ENCODE measurements around the gene RAB3IP.
"Not testable (repeated sequence)": the region's sequence is repeated elsewhere in the genome, so short reads cannot be mapped to it uniquely, and the experiment has no call there.

The RAB3IP gene

DNA sequence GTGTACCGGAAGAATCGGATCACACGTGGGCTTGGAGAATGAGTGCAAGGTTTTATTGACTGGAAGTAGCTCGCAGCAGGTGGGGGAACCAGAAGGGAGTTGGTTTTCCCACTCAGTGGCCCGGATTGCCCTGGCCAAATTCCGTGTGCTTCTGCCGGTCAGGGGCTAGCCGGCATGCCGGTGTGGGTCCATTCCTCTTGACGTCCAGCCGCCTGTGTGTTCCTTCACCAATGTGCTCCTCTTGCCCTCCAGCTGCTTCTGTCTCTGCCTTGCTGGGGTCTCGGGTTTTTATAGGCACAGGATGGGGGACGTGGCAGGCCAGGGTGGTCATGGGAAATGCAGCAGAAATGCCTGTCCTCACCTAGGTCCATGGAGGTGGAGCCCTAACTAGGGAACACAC, 97.4 kb downstream of the RAB3IP start:
- DNase-seq, result no peak

DNA sequence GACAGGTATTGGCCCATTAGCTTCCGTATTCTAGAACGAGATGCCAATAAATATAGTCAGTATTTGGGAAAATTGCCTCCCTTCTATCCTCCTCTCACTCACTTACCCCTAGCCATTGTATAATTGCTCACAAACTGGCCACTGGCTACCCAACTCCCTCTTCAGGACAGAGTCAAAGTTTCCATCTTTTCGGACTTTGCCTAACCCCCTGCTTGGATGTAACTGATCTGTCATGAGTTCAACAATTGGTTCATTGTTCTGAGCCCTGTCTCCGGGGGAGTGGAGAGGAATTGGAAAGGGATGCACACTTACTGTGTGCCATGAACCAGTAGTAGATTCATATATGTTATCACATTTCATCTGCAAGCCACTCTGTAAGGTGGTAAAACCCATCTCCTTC, 98.5 kb downstream of the RAB3IP start:
- DNase-seq, result no peak

GRCh38 chr12:69837657-69838415, 99.2 kb downstream of the RAB3IP start:
- no peak for DNase-seq

- DNase-seq, result no peak
Observed at GRCh38 chr12:69840727-69841126, 102.1 kb downstream of the RAB3IP start.

DNA sequence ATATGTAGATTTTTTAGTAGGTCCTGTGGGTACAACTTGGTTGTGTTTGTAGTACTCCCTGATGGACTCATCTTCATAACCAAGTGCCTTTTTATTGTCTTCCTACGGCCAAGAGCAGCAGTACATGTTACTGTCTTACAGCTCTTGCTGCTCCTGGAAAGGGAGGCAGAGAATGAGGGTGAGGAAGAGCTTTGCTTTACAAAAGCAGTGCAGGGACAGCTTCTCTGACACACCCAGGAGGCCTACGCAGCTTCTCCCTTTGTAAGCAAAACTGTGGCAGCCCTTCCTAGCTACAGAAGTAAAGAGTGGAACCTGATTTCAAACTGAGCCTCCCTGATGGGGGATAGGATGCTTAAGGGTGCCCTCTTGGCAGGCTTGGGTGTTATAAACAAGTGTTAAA, 104.9 kb downstream of the RAB3IP start:
- no peak for DNase-seq

GRCh38 chr12:69844416-69844815, 105.8 kb downstream of the RAB3IP start:
- no peak for DNase-seq

DNA sequence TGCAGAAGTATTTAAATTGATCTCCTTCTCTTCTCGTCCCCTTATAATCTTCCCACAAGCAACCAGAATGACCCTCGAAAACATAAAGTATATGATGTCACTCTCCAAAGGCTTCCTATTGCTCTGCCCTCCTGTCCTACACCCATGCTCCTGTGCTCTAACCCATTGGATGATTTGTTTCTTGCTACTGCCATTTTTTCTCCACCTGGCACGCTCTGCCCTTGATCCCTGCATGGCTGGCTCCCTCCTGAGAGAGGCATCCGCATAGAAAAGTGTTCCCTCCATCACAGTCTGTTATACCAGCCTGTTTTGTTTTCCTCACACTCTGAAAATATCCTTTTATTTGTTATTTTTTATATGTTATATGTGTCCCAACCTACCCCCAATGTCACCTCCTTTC, 106.2 kb downstream of the RAB3IP start:
- DNase-seq, result no peak

- no peak for DNase-seq
Observed at GRCh38 chr12:69846976-69847375, 108.3 kb downstream of the RAB3IP start.

GRCh38 chr12:69851976-69852375, 113.3 kb downstream of the RAB3IP start:
- DNase-seq, result no peak

GRCh38 chr12:69853176-69853961, 114.7 kb downstream of the RAB3IP start:
- DNase-seq, result not testable (repeated sequence)

GRCh38 chr12:69866698-69867097, 128.0 kb downstream of the RAB3IP start:
- no peak for DNase-seq

DNA sequence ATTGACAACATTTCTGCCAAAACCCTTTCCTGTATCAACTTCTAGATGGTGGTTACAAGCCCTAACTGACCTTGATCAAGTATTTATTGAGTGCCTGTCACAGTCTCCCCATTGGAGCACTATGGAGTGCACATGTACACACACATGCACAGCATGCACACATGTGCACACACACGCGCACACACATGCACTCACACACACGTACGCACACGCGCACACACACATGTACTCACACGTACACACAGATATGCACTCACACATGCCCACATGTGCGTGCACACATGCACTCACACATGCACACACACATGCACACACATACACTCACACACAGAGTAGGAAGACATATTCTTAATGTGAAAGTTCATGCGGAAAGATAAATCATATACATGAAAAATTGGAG, 130.0 kb downstream of the RAB3IP start:
- no peak for DNase-seq

- no peak for DNase-seq
Observed at GRCh38 chr12:69872804-69873203, 134.1 kb downstream of the RAB3IP start.

Data from activated CD8-positive, alpha-beta memory T cell treated with anti-CD3 and anti-CD28 coated beads, Interleukin-2, amount 50 U/mL, for 4 hours (primary cell).